Colonic mucosa (tissue), 4 donors: ENCODE data around the gene SLC38A3. TPM values are rescaled to one million over a fixed set of nuclear protein-coding genes. Genes with fewer than 3 reads are reported as not detected.

Experiments
- DNase-seq: peaks from one replicate; pipeline ENCODE4 v3.0.0-alpha.2; 2020
- H3K27ac ChIP-seq: fragments of 200-600 bp; one replicate; pipeline ENCODE4 v1.8.0; 2021
- H3K27me3 ChIP-seq: fragments of 200-600 bp; one replicate; pipeline ENCODE4 v1.8.0; 2021
- H3K36me3 ChIP-seq: fragments of 200-600 bp; one replicate; pipeline ENCODE4 v1.8.0; 2021
- H3K4me1 ChIP-seq: fragments of 200-600 bp; one replicate; pipeline ENCODE4 v1.8.0; 2021; ENCODE audit warnings: mild to moderate bottlenecking
- H3K4me3 ChIP-seq: fragments of 200-600 bp; one replicate; pipeline ENCODE4 v1.8.0; 2021
- H3K9ac ChIP-seq, 2 donors: one replicate each; pipeline ENCODE4 v1.7.0; 2013; ENCODE audit warnings: control low read depth in 2 of 2, low read depth in 2 of 2, low read length in 2 of 2
- H3K9me3 ChIP-seq: fragments of 200-600 bp; one replicate; pipeline ENCODE4 v1.8.0; 2021
- intact Hi-C: fragments of 100-400 bp; cut with DNase I; formaldehyde crosslinking; loops from one replicate; pipeline ENCODE4 v1.14.1; 2022
- total RNA-seq, 2 donors: library from RNA; stranded (reverse); fragmentation: NEBNext Ultra II Directional in 1 of 2; extraction: Animal tissue kit (Norgen Biotek cat#: 25700) in 1 of 2; gene quantifications; one replicate each; pipeline ENCODE4 v1.2.1, GENCODE V29; 2021
- TF ChIP-seq, protein P1 (sequence below): fragments of 200-600 bp; IDR thresholded peaks from one replicate; pipeline ENCODE4 v1.8.0; 2022; ENCODE audit warnings: antibody characterized with exemption, mild to moderate bottlenecking
- donor health status: healthy.
- donor health status: DM: no; HTN: no; CAD: no.
- donor health status: DM: no; HTN: no; CAD: no.

The SLC38A3 gene
- total RNA-seq, 2 donors from 2014 or later = 0.24 to 0.40 TPM

DNA sequence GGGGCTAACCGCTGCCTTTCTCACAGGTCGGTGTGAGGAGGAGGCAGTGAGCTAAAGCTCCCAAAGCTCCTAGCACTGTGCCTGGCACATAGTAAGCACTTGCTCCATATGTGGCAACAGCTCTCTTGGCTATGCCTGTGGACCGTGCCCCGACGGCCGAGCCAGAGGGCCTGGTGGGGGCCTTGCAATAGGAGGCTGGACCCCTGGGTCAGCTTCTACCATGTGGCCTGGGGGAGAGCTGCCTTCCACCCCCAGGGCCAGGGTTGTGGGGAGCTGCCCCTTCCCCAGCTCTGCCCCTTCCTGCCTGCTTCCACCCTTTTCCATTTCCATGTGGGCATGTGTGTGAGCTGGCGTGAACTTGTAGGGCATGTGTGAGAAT is 30.6 kb upstream of the SLC38A3 start:
- intact Hi-C loops = no loop called here
- H3K27me3 ChIP-seq = no peaks in the 10 kb centered on the region
- H3K4me1 ChIP-seq = peaks cover 6% of the 10 kb centered on the region
- H3K9ac ChIP-seq = no peak overlapping the region
- no peak overlapping the region for H3K27ac ChIP-seq
- H3K4me3 ChIP-seq = no peak overlapping the region
- TF ChIP-seq, protein P1, sequence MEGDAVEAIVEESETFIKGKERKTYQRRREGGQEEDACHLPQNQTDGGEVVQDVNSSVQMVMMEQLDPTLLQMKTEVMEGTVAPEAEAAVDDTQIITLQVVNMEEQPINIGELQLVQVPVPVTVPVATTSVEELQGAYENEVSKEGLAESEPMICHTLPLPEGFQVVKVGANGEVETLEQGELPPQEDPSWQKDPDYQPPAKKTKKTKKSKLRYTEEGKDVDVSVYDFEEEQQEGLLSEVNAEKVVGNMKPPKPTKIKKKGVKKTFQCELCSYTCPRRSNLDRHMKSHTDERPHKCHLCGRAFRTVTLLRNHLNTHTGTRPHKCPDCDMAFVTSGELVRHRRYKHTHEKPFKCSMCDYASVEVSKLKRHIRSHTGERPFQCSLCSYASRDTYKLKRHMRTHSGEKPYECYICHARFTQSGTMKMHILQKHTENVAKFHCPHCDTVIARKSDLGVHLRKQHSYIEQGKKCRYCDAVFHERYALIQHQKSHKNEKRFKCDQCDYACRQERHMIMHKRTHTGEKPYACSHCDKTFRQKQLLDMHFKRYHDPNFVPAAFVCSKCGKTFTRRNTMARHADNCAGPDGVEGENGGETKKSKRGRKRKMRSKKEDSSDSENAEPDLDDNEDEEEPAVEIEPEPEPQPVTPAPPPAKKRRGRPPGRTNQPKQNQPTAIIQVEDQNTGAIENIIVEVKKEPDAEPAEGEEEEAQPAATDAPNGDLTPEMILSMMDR = no peak
- no peaks in the 10 kb centered on the region for H3K9me3 ChIP-seq
- DNase-seq = no peak
- H3K36me3 ChIP-seq = no peaks in the 10 kb centered on the region

DNA sequence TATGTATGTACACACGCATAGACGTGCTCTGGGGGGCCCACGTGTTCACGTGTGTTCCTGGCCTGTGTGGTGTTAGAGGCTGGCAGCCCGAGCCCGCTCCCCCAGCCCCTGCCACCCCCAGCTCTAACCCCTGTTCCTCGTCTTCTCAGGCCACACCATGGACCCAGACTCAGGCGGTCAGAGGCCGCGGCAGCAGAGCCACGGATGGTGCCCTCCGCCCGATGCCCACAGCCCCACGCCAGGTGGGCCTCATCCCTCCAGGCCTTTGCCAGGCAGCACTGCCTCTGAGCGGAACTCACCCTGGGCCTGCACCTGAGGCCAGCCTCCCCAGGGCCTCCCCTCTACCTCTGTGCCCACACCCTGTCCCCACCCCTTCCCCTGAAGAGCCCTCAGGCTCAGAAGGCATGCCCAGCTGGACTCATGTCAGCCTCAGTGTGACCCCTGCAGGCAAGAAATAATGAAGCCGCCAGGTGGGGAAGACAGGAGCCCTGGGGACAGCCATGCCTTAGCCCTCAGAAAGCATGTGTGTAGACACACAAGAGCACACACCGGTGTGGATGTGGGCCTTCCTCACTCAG is 30.0 kb upstream of the SLC38A3 start:
- no peak for DNase-seq
- intact Hi-C loops = no loop called here
- Histone ChIP-seq H3K4me1 (peaks cover 6% of the 10 kb centered on the region), H3K27me3 (no peaks in the 10 kb centered on the region), H3K4me3 (no peak overlapping the region), H3K27ac (no peak overlapping the region), H3K9me3 (no peaks in the 10 kb centered on the region), H3K36me3 (no peaks in the 10 kb centered on the region), H3K9ac (no peak overlapping the region)
- TF ChIP-seq, protein P1 = no peak

DNA sequence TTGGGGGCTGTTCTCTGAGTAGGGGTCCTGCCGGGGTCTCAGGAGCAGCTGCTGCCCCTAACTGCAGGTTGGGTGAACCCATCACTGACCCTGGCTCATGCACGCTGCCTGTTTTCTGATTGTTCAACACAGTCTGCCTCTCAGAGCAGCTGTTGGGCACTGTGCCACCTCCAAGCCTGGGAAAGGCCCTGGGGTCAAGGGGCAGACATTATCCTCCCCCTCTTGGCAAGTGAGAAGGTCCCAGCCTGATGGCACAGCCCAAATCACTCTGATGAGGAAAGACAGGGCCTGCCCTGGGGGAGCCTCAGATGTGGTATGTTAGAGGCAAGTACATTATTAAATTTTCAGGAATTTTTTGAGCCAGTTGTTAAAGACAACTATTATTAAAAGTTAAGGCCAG is 27.7 kb upstream of the SLC38A3 start:
- Histone ChIP-seq H3K9ac (no peak overlapping the region), H3K27ac (no peak overlapping the region), H3K4me3 (no peak overlapping the region), H3K9me3 (no peaks in the 10 kb centered on the region), H3K27me3 (no peaks in the 10 kb centered on the region), H3K4me1 (peaks cover 4% of the 10 kb centered on the region), H3K36me3 (no peaks in the 10 kb centered on the region)
- intact Hi-C loops = no loop called here
- TF ChIP-seq, protein P1 = no peak
- peak; percentile 69 for DNase-seq

DNA sequence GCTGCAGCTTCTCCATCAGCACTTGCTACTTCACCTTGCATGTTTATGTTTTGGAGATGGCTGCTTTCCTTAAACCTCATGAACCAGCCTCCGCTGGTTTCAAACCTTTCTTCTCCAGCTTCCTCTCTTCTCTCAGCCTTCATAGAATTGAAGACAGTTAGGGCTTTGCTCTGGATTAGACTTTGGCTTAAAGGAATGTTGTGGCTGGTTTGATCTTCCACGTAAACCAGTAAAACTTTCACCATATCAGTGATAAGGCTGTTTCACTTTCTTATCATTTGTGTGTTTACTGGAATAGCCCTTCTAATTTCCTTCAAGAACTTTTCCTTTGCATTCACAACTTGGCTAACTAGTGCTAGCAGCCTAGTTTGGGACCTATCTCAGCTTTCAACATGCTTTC is 25.4 kb upstream of the SLC38A3 start:
- H3K4me1 ChIP-seq = no peaks in the 10 kb centered on the region
- intact Hi-C loops = no loop called here

DNA sequence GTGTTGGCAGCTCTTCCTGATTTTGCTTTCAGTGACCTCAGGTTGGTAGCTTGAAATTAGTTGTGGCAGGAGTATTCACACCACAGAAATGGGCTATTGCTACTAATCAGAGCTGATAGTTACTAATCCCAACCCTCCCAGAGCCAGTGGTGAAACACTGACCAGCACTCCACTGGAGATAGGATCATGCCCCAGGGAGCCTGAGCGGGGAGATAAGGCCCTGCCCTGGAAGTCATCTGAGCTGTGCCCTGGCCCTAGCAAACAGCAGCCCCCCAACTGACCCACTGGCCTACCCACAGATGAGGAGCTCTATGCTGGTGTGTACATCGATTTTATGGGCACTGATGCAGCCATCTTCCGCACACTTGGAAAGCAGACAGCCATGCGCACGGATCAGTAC is 23.1 kb upstream of the SLC38A3 start:
- no peaks in the 10 kb centered on the region for H3K9me3 ChIP-seq
- H3K27me3 ChIP-seq = no peaks in the 10 kb centered on the region
- H3K4me1 ChIP-seq = no peaks in the 10 kb centered on the region
- no peak overlapping the region for H3K27ac ChIP-seq
- no peak overlapping the region for H3K9ac ChIP-seq
- H3K4me3 ChIP-seq = no peak overlapping the region
- TF ChIP-seq, protein P1 = no peak
- DNase-seq = no peak
- intact Hi-C loops = no loop called here
- no peaks in the 10 kb centered on the region for H3K36me3 ChIP-seq

More for the DNA sequence above, 25.4 kb upstream of the SLC38A3 start:
- H3K27ac ChIP-seq = no peak overlapping the region
- H3K36me3 ChIP-seq = no peaks in the 10 kb centered on the region
- TF ChIP-seq, protein P1 = no peak
- H3K9ac ChIP-seq = no peak overlapping the region
- no peaks in the 10 kb centered on the region for H3K27me3 ChIP-seq
- no peaks in the 10 kb centered on the region for H3K9me3 ChIP-seq
- H3K4me3 ChIP-seq = no peak overlapping the region
- no peak for DNase-seq
